ENCODE results near the gene SLC25A34.

The SLC25A34 gene

GRCh38 chr1:15717418-15718125 is 18.5 kb upstream of the SLC25A34 start:
- Histone ChIP-seq H3K4me3 (ENCODE audit: low read depth in 1 of 2, low read length in 2 of 2) (no peak overlapping the region), H3K27ac (ENCODE audit: low read length) (no peak overlapping the region), H3K27me3 (ENCODE audit: low read depth, low read length) (no peaks in the 10 kb centered on the region), H3K9me3 (ENCODE audit: control insufficient read depth in 1 of 2, low read length in 2 of 2) (no peaks in the 10 kb centered on the region), H3K4me1 (ENCODE audit: control insufficient read depth in 1 of 2, insufficient read depth in 2 of 2, low read length in 2 of 2) (peaks cover 12 to 35% of the 10 kb centered on the region in 2 donors), H3K36me3 (ENCODE audit: control insufficient read depth in 1 of 2, insufficient read depth in 2 of 2, low read length in 2 of 2) (peaks cover 30 to 36% of the 10 kb centered on the region in 2 donors)

- Histone ChIP-seq H3K4me1 (ENCODE audit: control insufficient read depth in 1 of 2, insufficient read depth in 2 of 2, low read length in 2 of 2) (peaks cover 12 to 41% of the 10 kb centered on the region in 2 donors), H3K27me3 (ENCODE audit: low read depth, low read length) (no peaks in the 10 kb centered on the region), H3K9me3 (ENCODE audit: control insufficient read depth in 1 of 2, low read length in 2 of 2) (no peaks in the 10 kb centered on the region), H3K36me3 (ENCODE audit: control insufficient read depth in 1 of 2, insufficient read depth in 2 of 2, low read length in 2 of 2) (peaks cover 30 to 36% of the 10 kb centered on the region in 2 donors), H3K4me3 (ENCODE audit: low read depth in 1 of 2, low read length in 2 of 2) (no peak overlapping the region), H3K27ac (ENCODE audit: low read length) (no peak overlapping the region)
Observed at GRCh38 chr1:15718199-15718601, 17.9 kb upstream of the SLC25A34 start.

GRCh38 chr1:15719381-15720120 is 16.5 kb upstream of the SLC25A34 start:
- Histone ChIP-seq H3K36me3 (ENCODE audit: control insufficient read depth in 1 of 2, insufficient read depth in 2 of 2, low read length in 2 of 2) (peaks cover 34 to 36% of the 10 kb centered on the region in 2 donors), H3K4me1 (ENCODE audit: control insufficient read depth in 1 of 2, insufficient read depth in 2 of 2, low read length in 2 of 2) (peaks cover 12 to 34% of the 10 kb centered on the region in 2 donors), H3K4me3 (ENCODE audit: low read depth in 1 of 2, low read length in 2 of 2) (no peak overlapping the region), H3K27me3 (ENCODE audit: low read depth, low read length) (no peaks in the 10 kb centered on the region), H3K9me3 (ENCODE audit: control insufficient read depth in 1 of 2, low read length in 2 of 2) (no peaks in the 10 kb centered on the region), H3K27ac (ENCODE audit: low read length) (no peak overlapping the region)

GRCh38 chr1:15720861-15721260 is 15.2 kb upstream of the SLC25A34 start:
- H3K9me3 ChIP-seq (ENCODE audit: control insufficient read depth in 1 of 2, low read length in 2 of 2): no peaks in the 10 kb centered on the region
- peaks cover 42 to 44% of the 10 kb centered on the region in 2 donors for H3K36me3 ChIP-seq (ENCODE audit: control insufficient read depth in 1 of 2, insufficient read depth in 2 of 2, low read length in 2 of 2)
- H3K27ac ChIP-seq (ENCODE audit: low read length): no peak overlapping the region
- no peak overlapping the region for H3K4me3 ChIP-seq (ENCODE audit: low read depth in 1 of 2, low read length in 2 of 2)
- peaks cover 7 to 27% of the 10 kb centered on the region in 2 donors for H3K4me1 ChIP-seq (ENCODE audit: control insufficient read depth in 1 of 2, insufficient read depth in 2 of 2, low read length in 2 of 2)
- no peaks in the 10 kb centered on the region for H3K27me3 ChIP-seq (ENCODE audit: low read depth, low read length)

GRCh38 chr1:15722411-15722810 is 13.6 kb upstream of the SLC25A34 start:
- Histone ChIP-seq H3K27me3 (ENCODE audit: low read depth, low read length) (no peaks in the 10 kb centered on the region), H3K36me3 (ENCODE audit: control insufficient read depth in 1 of 2, insufficient read depth in 2 of 2, low read length in 2 of 2) (peaks cover 47 to 50% of the 10 kb centered on the region in 2 donors), H3K4me1 (ENCODE audit: control insufficient read depth in 1 of 2, insufficient read depth in 2 of 2, low read length in 2 of 2) (peaks cover 7 to 18% of the 10 kb centered on the region in 2 donors), H3K9me3 (ENCODE audit: control insufficient read depth in 1 of 2, low read length in 2 of 2) (no peaks in the 10 kb centered on the region), H3K27ac (ENCODE audit: low read length) (no peak overlapping the region), H3K4me3 (ENCODE audit: low read depth in 1 of 2, low read length in 2 of 2) (no peak overlapping the region)

- H3K27ac ChIP-seq (ENCODE audit: low read length): no peak overlapping the region
- H3K9me3 ChIP-seq (ENCODE audit: control insufficient read depth in 1 of 2, low read length in 2 of 2): no peaks in the 10 kb centered on the region
- no peaks in the 10 kb centered on the region for H3K27me3 ChIP-seq (ENCODE audit: low read depth, low read length)
- peaks cover 1 to 12% of the 10 kb centered on the region in 2 donors for H3K4me1 ChIP-seq (ENCODE audit: control insufficient read depth in 1 of 2, insufficient read depth in 2 of 2, low read length in 2 of 2)
- peaks cover 47 to 50% of the 10 kb centered on the region in 2 donors for H3K36me3 ChIP-seq (ENCODE audit: control insufficient read depth in 1 of 2, insufficient read depth in 2 of 2, low read length in 2 of 2)
- H3K4me3 ChIP-seq (ENCODE audit: low read depth in 1 of 2, low read length in 2 of 2): no peak overlapping the region
Observed at GRCh38 chr1:15722836-15723532, 13.1 kb upstream of the SLC25A34 start.

- Histone ChIP-seq H3K27ac (ENCODE audit: low read length) (no peak overlapping the region), H3K4me3 (ENCODE audit: low read depth in 1 of 2, low read length in 2 of 2) (no peak overlapping the region), H3K4me1 (ENCODE audit: control insufficient read depth in 1 of 2, insufficient read depth in 2 of 2, low read length in 2 of 2) (peaks cover 0 to 8% of the 10 kb centered on the region in 2 donors), H3K36me3 (ENCODE audit: control insufficient read depth in 1 of 2, insufficient read depth in 2 of 2, low read length in 2 of 2) (peaks cover 50 to 52% of the 10 kb centered on the region in 2 donors), H3K27me3 (ENCODE audit: low read depth, low read length) (no peaks in the 10 kb centered on the region), H3K9me3 (ENCODE audit: control insufficient read depth in 1 of 2, low read length in 2 of 2) (no peaks in the 10 kb centered on the region)
Observed at GRCh38 chr1:15723631-15724246, 12.3 kb upstream of the SLC25A34 start.

- Histone ChIP-seq H3K27ac (ENCODE audit: low read length) (no peak overlapping the region), H3K27me3 (ENCODE audit: low read depth, low read length) (no peaks in the 10 kb centered on the region), H3K4me1 (ENCODE audit: control insufficient read depth in 1 of 2, insufficient read depth in 2 of 2, low read length in 2 of 2) (peaks cover 0 to 8% of the 10 kb centered on the region in 2 donors), H3K36me3 (ENCODE audit: control insufficient read depth in 1 of 2, insufficient read depth in 2 of 2, low read length in 2 of 2) (peaks cover 50 to 66% of the 10 kb centered on the region in 2 donors), H3K4me3 (ENCODE audit: low read depth in 1 of 2, low read length in 2 of 2) (no peak overlapping the region), H3K9me3 (ENCODE audit: control insufficient read depth in 1 of 2, low read length in 2 of 2) (no peaks in the 10 kb centered on the region)
Observed at GRCh38 chr1:15724949-15725880, 10.8 kb upstream of the SLC25A34 start.

GRCh38 chr1:15726508-15726907 is 9.6 kb upstream of the SLC25A34 start:
- Histone ChIP-seq H3K4me3 (ENCODE audit: low read depth in 1 of 2, low read length in 2 of 2) (no peak overlapping the region), H3K9me3 (ENCODE audit: control insufficient read depth in 1 of 2, low read length in 2 of 2) (no peaks in the 10 kb centered on the region), H3K36me3 (ENCODE audit: control insufficient read depth in 1 of 2, insufficient read depth in 2 of 2, low read length in 2 of 2) (peaks cover 44 to 73% of the 10 kb centered on the region in 2 donors), H3K4me1 (ENCODE audit: control insufficient read depth in 1 of 2, insufficient read depth in 2 of 2, low read length in 2 of 2) (peaks cover 0 to 8% of the 10 kb centered on the region in 2 donors), H3K27ac (ENCODE audit: low read length) (no peak overlapping the region), H3K27me3 (ENCODE audit: low read depth, low read length) (no peaks in the 10 kb centered on the region)

- Histone ChIP-seq H3K4me3 (ENCODE audit: low read depth in 1 of 2, low read length in 2 of 2) (no peak overlapping the region), H3K27ac (ENCODE audit: low read length) (no peak overlapping the region), H3K36me3 (ENCODE audit: control insufficient read depth in 1 of 2, insufficient read depth in 2 of 2, low read length in 2 of 2) (peaks cover 49 to 75% of the 10 kb centered on the region in 2 donors), H3K4me1 (ENCODE audit: control insufficient read depth in 1 of 2, insufficient read depth in 2 of 2, low read length in 2 of 2) (peaks cover 0 to 8% of the 10 kb centered on the region in 2 donors), H3K27me3 (ENCODE audit: low read depth, low read length) (no peaks in the 10 kb centered on the region), H3K9me3 (ENCODE audit: control insufficient read depth in 1 of 2, low read length in 2 of 2) (no peaks in the 10 kb centered on the region)
Observed at GRCh38 chr1:15727021-15727420, 9.0 kb upstream of the SLC25A34 start.

Measured in muscle layer of duodenum (tissue), 2 donors.